GM21390 (cell line): Measurements from ENCODE around the gene MX1.

Experiments
- ATAC-seq: cut with Tn5 transposase; IDR thresholded peaks from one replicate; pipeline ENCODE4 v1.9.1; 2021; ENCODE audit not compliant: unreplicated experiment

Gene MX1

GRCh38 chr21:41488080-41488479 lies 62.0 kb downstream of the MX1 start:
- no peak for ATAC-seq

- ATAC-seq: no peak
Measured at GRCh38 chr21:41489329-41489728, 63.3 kb downstream of the MX1 start.

DNA sequence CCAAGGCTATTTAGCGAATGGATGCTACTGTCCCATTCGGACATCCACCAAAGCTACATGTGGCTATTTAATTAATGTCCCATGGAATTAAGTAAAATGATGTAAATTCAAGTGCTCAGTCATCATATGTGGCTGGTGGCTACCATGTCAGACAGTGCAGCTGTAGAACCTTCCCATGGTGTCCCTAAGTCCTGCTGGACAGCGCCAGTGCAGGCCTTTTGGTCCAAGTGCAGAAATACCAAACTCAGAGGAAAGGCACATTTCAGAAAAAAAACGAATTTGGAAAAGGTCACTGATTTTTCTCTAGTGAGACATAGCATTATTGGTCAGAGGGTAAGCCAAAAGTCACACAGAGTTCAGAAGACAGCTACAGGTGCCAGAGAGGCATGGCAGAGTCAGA lies 64.3 kb downstream of the MX1 start:
- ATAC-seq: no peak

DNA sequence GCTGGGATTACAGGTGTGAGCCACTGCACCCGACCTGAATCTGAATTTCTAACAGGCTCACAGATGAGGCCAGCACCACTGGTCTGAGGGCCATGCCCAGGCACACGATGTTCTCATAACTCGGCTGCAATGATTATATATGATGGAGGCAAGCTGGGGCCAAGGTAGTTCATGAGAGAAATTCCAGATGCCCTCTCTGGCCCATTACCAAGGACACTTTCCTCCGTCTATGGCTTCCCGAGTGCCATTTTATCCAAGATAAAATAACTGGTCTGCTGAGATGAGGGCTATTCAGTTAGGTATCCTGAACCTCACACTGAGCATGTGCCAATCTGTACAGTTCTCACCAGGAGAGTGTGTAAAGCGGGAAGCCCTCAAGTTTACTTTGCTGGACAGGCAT lies 65.4 kb downstream of the MX1 start:
- no peak for ATAC-seq

GRCh38 chr21:41494242-41494641 lies 68.2 kb downstream of the MX1 start:
- no peak for ATAC-seq

DNA sequence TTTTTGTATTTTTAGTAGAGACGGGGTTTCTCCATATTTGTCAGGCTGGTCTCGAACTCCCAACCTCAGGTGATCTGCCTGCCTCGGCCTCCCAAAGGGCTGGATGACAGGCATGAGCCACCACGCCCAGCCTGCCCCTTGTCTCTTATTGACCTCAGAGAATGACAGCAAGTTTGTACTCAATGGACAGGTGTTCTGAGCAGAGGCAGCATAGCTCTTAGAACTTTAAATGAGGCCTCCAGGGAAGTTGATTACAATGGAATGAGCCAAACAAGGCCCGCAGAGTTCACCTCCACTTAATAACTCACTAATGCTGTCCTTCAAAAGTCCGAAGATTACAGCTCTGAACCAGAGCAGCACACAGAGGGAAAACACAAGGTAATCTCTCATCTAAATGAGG lies 71.0 kb downstream of the MX1 start:
- no peak for ATAC-seq

GRCh38 chr21:41497788-41498187 lies 71.7 kb downstream of the MX1 start:
- ATAC-seq: no peak

- ATAC-seq: no peak
Measured at GRCh38 chr21:41499920-41500319, 73.9 kb downstream of the MX1 start.

GRCh38 chr21:41500363-41500762 lies 74.3 kb downstream of the MX1 start:
- no peak for ATAC-seq

GRCh38 chr21:41500931-41501381 lies 74.9 kb downstream of the MX1 start:
- ATAC-seq: no peak

- no peak for ATAC-seq
Measured at GRCh38 chr21:41501919-41502318, 75.9 kb downstream of the MX1 start.

GRCh38 chr21:41503331-41503730 lies 77.3 kb downstream of the MX1 start:
- no peak for ATAC-seq

DNA sequence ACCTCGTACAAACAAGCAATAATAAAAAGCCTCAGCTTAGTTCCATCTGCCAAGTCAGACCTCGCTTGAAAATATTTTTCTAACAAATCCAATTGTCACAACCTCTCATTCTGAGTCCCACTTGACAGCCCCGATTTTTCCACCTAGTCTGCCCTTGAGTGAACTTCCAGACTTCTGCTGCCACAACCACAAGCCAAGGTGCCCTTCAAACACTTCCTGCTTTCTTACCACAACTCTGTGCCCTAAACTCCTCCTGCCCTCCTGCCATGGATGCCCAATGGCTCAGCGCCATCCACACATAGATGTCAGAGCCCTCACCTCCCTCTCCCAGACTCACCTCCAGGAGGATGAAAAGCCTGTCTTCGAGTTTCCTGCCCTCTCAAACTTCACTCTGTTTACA lies 78.0 kb downstream of the MX1 start:
- ATAC-seq: no peak

GRCh38 chr21:41506005-41506594 lies 80.1 kb downstream of the MX1 start:
- ATAC-seq: no peak

DNA sequence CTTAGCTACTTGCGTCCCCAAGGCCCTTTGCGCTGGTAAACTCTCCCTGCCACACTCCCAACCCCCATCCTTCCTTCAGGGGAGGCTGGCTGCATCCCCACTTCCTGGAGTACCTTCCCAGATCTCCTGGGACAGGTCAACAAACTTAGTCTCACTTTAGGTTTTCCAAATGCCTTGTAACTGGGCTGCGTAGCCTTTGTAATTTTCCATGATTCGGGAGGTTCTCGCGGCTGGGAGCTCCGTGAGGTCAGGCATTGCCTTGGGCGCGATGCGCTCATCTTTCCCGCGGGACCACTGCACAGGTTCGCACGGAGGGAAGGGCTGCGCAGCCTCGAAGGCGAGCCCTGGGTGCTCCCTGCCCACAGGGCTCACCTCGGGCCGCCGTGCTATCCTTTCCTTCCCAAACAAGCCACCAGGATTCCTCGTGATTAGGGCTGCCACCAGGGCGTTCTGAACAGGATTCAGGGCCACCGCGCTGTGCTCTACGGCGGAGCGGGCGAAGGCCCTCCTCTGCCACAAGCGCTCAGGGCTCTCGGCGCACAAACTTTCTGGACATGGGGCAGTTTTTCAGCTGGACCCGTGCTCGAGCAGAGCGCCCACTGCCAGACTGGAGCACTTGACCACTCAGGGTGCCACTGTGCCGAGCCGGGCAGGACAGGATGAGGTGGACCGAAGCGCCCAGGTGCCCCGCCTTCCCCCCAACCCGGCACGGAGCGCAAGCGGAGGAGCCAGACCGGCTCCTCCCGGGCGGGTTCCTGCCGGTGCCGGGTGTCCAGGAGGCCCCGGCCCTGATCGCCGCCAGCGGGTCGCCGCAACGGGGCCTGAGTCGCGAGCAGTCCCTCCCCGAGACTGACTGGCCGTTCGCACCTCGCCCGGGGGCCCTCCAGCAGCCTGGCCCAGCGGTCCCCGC lies 80.8 kb downstream of the MX1 start:
- ATAC-seq: no peak

DNA sequence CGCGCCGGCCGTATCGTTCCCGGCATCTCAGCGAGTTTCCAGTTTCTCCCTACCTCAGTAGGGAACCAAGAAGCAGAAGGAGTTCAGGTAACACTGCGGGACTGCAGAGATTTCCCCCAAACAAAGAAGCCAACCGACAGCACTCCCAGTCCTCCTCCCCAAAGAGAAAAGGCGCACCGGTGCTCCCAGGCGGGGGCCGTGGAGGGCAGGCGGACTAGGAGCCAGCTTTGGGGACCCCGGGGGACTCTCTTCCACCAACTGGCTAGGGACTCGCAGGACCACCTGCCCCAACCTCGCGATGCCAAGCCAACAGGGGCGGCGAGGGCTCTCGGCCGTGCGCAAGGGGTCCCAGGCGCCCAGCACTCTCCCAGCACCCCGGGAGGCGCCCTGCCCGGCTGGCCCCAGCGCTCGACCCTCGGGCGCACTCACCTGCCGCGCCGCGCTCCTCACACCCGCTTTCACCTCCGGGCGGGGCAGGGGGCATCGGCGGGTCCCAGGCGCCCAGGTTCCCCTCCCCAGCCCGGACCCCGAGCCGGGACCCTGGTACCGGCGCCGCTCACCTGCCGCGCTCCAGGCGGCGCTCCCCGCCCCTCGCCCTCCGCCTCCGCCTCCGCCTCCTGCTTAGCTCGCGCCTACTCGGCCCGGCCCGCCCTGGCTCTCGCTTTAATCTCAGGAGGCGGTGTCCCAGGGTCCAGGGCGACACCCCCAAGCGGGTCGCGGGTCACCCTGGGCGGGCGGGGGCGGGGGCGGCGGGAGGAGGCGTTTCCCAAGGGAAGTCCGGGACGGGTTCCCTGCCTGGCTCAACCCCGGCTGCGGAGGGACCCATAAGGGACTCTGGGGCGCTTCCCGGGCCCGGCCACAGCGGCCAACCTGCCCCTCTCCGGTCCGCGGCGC lies 81.7 kb downstream of the MX1 start, which contains the start of gene TMPRSS2:
TSS of gene TMPRSS2 (minus strand) at position 638 of the 894 bp plus-strand sequence. CDS start 10,025 bp downstream, outside the sequence.
- no peak for ATAC-seq

GRCh38 chr21:41508415-41509144 lies 82.5 kb downstream of the MX1 start:
- ATAC-seq: no peak
